Activated CD4-positive, alpha-beta T cell treated with anti-CD3 and anti-CD28 coated beads for 48 hours (primary cell): ENCODE measurements around the gene RAB8B.

Source experiments
- DNase-seq: peaks from one replicate; pipeline ENCODE4 v3.0.0-alpha.2; 2020

The RAB8B gene

DNA sequence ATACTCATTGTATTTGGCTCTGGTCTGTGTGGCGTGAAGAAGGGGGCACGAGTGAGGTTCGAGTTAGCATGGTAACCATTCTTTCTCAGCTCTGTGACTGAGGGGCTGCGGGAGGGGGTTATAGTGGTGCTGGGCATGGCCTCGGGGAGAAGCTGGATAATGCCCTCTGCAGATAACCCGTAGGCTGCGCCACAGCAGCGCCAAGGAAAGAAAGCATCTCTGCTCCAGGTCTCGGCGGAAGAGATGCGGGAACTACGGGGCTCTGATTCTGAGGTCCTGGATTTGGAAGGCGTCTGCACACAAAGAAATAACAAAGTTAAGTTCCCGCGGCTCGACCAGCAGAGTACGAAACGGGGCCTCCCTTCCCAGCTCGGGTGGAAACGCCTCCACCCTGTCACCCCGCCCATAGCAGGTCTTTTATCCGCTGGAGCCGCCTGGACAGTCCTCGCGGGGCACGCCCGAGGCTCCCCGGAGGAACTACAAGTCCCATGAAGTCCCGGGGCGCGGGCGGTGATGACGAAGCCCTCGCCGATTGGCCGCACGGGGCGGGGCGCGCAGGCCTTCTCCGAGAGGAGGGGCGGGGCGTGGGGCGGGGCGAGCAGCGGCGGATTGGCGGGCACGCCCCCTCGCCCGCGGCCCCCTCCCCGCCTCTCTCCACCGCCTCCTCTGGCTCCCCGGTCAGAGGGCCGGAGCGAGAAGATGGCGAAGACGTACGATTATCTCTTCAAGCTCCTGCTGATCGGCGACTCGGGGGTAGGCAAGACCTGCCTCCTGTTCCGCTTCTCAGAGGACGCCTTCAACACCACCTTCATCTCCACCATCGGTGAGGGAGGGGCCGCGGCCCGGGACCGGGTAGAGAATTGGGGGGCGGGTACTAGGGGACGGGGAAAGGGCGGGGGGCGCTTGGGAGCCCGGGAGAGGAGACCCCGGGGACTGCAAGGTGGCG lies at the start of gene RAB8B:
RAB8B (plus strand) TSS at position 681 of the 946 bp plus-strand sequence; CDS start at position 700, 19 bp downstream.
- peak; percentile 99 for DNase-seq

DNA sequence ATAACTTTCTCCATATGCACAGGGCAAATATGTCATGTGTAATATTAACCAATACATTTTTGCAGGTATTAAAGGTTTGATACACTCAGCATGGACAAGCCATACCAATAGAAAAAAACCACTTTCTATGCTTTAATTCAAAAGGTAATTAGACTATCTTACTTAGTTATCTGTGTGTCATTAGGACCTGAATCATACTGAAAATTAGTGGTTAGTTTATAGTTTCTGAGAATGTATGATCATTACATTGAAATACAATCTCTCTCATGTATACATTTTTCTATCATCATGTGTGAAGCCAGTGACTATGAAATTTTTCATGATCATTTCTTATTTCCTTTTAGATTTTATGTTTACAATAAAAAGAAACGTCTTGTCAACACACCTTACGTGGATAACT lies 48.5 kb upstream of the RAB8B start:
- DNase-seq: no peak

DNA sequence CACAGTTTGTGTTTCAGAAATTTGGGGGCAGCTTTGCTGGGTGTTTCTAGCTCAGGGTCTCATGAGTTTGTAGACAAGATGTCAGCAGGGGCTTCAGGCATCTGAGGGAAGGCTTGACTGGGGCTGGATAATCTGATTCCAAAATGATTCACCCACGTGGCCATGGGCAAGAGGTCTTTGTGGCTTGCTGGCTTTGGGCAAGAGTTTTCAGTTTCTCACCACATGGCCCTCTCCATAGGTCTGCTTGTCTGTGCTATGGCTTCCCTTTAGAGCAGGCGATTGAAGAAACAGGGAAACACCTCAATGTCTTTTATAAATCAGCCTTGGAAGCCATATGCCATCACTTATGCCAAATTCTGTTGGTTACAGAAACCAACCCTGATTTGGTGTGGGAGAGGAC lies 44.0 kb upstream of the RAB8B start:
- DNase-seq: no peak

DNA sequence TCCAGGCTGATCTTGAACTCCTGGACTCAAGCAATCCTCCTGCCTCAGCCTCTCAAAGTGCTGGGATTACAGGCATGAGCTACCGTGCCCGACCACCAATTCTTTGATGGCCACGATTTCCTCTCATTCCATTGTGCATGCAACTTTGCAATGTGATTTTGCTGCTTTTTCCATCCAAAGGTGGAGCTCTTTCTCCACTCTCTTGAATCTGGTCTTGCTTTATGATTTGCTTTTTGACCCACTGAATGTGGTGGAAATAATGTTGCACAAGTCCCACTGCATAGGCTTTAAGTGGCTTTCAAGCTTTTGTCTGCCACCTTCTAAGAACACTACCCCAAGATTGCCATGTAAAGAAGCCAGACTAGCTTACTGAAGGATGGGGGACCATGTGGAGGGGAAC lies 42.7 kb upstream of the RAB8B start:
- no peak for DNase-seq

DNA sequence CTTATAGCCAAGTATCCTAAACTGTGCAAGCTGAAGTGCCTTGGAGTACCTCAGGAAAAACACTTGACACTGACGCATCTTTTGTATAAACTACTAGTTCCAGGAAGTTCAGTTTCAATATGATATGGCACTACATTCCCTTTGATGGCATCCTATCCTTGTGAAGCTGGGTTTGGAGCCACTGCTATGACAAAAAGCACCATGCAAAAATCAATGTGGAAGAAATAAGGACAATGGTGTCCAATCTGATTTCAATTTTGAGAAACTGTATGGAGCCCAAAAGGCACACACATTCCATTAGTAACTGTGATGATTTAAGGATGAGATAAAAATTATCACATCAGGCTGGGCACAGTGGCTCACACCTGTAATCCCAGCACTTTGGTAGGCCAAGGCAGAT lies 37.7 kb upstream of the RAB8B start:
- DNase-seq: no peak

DNA sequence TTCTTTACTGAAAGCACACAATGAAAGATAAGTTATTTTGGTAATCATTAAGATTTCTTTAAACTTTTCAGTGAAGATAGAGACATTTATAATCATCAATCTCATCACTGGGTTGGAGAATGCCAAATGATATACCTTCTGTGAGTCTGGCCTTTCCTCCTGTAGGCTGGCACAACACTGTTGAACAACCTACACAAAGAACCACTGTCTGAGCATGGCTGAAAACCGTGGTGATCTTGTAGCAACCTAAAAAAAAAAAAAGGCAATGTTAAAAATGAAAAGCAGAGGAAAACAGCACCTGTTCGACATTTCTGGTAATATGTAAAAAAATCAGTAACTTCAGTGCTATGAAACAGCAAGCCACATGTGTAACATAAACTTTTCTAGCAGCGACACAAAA lies 33.9 kb upstream of the RAB8B start:
- DNase-seq: no peak

DNA sequence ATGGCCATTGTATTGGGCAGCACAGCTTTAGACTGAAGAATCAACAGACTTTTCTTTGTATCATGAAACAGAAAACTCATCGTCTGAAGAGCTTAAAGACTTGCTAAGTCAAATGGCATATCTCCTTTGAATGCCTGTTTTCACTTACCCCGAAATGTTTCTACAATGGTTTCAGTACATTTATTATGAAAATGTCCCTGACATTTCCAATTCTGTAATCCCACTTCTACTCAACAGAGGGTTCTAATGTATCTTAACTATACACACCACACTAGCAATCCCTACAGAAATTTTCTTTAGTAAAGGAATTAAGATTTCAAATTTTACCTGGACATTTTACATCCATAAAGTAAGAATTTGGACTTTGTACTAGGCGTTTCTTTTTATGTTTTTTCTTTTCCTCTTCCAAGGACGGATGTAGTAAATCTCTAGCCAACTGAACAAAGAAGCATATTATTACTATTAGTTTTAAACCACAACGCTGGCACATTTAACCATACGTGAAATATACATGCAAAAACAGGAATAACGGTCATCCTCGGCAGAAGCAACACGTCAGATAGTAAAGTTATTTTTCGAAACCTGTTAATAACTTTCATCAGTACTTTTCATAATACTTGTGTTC lies 33.2 kb upstream of the RAB8B start:
- no peak for DNase-seq

DNA sequence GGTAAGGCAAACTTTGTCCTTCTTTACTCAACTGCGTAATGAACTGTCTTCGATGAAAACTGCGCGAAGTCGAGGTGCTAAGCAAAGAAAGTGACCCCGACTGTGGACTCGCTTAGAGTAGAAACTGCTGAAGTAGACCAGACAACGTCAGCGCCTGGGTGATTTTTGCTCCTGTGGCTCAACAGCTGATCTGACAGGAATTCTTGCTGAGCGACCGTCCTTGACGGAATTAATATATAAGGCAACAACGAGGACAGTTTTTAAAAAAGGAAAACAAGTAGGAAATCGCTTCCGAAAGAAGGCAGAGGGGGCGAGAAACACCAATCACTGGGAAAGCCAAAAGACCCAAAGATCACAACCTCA lies 32.7 kb upstream of the RAB8B start:
- peak; percentile 27 for DNase-seq

DNA sequence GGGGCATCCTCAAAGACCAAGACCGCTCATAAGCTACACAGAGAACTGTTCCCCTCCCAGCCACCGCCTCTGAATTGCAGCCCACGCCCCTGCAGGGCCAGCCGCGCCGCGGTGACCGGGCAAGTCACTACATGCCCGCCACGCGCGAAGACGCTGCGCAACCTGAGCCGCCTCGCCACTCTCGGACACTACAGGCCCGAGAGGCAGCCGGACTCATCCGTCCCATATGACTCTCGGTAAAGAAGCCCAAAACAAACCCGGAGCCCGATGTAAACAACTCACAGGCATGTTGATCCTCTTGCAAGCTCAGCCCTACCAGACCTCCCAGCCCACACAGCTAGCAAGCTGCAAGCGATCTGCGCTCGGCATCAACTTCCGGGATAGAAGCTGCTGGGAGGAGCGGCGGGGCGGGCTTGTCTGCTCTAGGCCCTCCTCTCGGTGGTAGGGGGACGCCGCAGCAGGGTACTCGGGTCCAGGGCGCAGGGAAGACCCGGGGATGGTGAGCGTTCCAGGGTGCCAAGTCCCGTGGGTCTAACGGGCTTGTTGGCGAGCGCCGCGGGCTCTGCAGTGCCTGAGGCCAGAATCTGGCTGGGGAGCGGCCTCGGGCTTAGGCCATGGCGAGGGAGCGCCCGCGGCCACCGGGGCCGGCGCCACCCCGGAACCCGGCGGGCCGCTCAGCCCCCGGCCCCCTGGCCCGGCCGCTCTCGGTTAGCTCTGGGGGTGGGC lies 32.1 kb upstream of the RAB8B start, which contains the start of gene RPS27L:
RPS27L (minus strand) TSS at position 360 of the 726 bp plus-strand sequence; CDS start at position 288, 72 bp downstream.
- DNase-seq: peak; percentile 92

DNA sequence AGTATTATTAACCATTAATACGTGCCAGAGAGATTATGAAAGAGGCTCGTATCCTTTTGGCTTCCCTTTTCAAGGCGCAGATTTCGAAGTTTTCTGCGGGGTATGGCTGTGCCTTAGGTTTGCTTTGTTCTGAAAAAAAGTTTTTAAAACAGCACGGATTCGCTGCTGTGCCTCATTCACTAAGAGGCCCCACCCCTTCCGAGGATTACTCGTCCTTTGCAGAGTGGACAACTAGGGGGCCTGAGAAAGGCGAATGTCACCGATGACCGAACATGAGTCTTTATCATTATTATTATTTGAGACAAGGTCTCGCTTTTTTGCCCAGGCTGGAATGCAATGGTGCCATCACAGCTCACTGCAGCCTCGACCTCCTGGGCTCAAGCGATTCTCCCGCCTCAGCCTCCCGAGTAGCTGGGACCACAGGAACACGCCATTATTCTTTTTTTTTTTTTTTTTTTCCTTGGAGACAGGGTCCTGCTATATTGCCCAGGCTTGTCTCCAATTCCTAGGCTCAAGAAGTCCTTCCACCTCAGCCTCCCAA lies 31.4 kb upstream of the RAB8B start:
- DNase-seq: peak; percentile 42

DNA sequence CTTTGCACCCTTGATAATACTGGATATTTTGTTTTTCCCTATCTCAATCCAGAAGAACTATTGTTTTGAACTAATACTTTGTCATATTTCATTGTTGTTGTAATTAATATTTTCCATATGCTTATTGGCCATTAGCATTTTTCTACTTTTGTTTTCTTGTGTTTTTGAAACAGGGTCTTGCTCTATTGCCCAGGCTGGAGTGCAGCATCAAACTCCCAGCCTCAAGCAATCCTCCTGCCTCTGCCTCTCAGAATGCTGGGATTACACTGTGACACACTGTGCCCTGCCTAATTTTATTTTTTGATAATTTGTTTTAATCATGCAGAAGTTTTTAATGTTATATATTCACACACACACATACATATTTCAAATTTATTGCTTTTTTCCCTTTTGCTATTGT lies 28.8 kb upstream of the RAB8B start:
- no peak for DNase-seq

DNA sequence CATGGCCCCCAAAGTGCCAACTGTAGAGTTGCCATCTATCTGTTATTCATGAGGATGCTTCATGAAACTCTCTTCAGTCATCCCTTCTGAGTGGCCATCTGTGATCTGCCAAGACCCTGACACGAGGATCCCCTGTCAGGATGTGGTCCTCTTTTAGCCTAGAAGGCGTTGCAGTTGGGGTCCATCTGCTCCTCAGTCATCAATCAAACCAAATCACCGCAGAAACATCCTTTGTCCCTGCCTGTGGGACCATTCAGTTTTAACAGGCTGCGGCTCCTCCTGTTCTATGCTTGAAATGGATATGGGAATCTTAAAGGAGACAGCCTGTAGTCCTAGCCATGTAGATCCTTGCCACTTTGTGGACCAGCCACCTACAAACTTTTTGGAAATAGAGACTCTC lies 26.2 kb upstream of the RAB8B start:
- DNase-seq: no peak

DNA sequence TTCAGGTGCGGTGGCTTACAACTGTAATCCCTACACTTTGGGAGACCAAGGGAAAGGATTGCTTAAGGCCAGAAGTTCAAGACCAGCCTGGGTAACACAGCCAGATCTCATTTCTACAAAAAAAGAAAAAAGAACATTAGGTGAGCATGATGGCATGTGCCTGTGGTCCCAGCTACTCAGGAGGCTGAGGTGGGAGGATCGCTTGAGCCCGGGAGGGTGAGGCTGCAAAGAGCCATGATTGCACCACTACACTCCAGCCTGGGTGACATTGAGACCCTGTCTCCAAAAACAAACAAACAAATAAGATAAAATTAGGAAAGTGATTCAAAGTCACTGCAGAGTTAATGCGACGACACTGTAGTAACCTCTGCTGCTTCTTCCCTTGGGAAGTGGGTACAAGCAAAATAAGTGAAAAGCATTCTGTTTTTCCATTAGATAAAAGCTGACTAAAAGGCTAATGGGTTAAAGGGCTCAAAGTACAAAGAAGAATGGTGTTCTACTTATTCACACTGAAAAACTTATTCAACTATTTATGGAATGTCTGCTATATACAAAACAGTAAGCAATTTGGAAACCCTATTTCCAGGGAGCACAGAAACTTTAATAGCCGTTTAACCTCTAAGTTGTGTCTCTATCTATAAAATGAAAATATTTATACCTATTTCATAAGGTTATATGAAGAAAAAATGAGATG lies 24.1 kb upstream of the RAB8B start:
- DNase-seq: no peak

DNA sequence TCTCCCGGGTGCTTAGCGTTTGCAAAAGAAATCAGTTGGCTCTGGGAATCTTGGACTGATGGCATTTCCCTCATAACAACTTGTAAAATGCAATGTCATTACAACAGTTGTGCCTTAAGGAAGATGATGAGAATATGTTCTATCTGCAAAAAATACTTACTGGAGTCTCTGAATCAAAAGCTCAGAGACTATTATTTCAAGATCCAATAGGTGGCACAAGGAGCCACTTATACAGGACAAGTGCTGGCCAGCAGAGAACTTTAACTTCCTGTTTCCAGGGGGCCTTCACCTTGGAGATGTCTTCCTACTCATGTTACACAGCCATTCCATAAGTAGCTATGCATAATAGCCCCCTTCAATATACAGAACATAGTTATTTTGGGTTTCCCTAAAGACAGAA lies 23.2 kb upstream of the RAB8B start:
- DNase-seq: no peak

DNA sequence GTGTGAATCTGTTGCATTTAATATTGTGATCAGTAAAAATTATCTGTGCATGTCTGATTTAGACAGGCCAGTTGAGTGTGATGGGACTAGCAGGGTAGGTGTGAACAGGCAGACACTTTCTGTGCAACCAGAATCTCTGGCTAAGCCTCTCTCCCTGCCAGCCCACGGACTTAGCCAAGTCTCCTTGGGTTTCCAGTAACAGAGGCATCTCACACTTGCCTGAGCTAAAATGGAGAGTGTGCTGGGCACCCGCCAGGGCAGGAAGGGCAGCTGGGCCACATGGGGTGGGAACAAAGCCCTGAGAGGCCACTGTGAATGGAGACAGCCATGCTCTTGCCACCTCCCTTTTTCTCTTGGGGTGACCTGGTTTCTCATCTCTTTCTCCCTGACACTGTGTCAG lies 19.6 kb upstream of the RAB8B start:
- DNase-seq: no peak

DNA sequence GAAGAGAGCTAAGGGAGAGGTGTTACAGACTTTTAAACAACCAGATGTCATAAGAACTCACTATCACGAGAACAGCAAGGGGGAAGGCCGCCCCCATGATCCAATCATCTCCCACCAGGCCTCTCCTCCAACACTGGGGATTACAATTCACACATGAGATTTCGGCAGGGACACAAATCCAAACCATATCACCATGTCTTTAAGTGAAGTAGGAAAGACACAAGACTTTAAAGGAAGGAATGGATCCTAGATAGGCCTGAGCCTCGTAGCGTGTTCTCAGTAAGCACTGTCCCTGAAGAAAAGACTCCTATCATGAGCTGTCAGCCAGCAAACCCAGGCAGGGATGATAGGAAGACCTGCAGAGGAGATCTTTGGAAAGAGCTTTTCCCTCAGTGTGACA lies 17.0 kb upstream of the RAB8B start:
- DNase-seq: no peak

DNA sequence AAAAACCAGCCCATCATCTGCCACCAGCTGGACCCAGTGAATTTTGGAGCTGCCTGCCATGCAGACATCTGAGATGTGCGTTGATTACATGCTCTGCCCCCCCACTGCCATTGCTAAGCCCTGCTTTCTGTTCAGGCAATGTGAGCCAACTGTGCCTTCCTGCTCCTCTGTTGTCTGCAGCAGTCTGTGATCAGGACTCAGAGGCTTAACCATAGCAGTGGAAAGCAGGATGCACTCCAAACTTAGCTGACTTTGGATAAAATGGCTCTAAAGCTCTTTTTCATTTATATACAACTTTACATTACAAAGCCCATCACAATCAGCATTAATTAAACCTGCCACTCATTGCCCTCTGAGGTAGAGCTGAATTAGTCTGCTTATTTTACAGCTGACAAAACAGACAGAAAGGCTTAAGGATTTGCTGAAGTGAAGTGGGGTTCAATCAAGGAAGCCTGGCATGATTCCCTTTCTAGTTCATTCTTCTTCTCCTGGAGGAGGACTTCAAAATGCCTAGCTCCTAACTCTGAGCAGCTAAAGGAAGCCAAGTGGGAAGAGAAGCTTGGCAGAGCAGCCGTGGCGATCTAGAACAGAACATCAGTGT lies 16.5 kb upstream of the RAB8B start:
- no peak for DNase-seq

DNA sequence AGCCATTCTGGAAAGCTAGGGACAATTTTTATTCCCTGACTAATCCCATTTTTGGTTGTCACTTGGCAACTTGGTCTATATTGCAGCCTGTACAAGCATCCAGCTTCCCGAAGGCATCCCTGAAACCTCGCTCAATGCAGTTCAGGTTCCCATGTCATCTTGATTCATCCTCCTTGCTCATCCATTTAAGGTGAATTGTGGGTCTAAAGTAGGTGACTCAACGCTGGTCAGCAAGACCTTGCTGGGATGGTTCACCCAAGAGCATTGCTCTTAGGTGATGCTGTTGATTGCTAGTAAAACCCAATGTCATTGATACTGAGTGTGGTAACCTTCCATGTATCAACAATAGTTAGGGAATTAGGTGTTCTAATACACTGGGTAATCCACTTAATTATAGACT lies 13.1 kb upstream of the RAB8B start:
- DNase-seq: no peak

DNA sequence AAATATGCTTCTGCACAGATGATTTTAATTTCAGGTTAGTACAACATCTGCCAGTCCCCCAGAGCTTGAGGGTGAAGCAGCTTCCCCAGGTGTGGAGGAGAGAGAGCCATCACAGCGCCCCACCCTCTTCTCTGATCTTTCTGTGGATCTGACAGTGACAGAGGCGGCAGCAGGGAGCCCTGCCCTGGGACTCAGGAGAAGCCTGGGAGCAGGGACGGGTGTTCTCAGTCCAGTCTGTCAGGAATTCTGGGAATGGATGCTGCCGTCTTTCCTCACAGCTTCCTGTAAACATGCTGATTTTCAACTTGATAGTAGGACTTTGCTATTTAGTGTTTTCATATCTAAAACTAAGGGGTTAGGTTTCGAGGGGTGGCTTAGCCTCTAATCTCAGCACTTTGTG lies 11.4 kb upstream of the RAB8B start:
- DNase-seq: no peak

DNA sequence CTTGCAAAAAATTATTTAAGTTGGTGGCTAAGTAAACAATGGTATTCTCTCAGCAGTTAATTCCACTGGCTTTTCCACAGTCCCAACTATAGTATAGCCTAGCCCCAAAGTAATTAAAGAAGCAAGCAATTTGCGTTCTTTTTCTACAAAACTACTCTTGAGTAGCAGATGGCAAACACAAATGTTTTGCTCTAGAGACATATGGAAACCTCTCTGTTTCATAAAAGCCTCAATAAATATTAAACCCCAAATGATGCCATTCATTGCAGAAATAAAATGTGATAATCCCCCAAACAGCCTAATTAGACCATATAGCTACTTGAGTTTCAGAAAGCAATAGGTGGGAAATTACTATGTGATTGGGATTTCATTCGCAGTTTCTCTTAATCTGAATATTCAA lies 8.7 kb upstream of the RAB8B start:
- no peak for DNase-seq

DNA sequence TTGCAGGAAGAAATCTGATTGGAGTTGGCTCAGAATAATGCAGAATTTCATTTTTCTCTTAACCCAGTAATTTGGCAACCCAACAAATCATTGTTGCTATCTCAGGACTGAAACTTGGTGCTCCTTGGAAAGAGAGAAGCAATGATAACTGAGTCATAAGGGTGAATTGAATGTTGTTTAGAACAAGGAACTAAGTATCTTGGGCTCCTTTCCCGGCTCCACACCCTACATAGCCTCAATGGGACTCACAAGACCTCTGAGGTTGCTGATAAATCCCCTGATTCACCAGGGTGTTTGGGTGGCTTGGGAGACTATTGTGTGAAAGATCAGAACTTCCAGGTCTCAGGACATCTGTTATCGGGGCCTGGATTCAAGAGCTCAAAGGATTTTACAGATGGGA lies 7.8 kb upstream of the RAB8B start:
- DNase-seq: no peak

DNA sequence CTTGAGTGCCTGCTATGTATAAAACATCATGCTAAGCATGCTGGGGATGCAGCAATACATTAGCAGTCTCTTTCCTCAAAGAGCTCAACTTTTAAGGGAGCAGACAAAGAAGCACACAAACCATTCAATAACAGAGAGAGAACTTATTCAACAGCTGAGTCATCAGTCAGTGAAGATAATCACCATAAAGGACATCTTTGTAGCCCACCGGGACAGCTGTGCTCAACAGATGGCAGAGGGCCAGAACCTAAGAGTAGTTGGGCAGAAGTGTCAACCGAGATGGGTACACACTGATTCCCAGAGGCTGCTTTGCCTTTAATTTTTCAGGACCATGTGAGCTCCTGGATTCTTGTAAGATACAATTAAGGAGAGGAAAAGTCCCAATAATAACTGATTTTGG lies 4.2 kb upstream of the RAB8B start:
- no peak for DNase-seq
